Body of pancreas (tissue), 4 donors: ENCODE results near the gene LRRC10. TPM values are rescaled to one million over a fixed set of nuclear protein-coding genes. Genes with fewer than 3 reads are reported as not detected.

Experiments
- ATAC-seq: fragments of 150-250 bp; one replicate; pipeline ENCODE4 v1.9.1; 2016
- DNase-seq, 4 donors: peaks; one replicate each; pipeline ENCODE4 v3.0.0-alpha.2; 2019
- H3K27ac ChIP-seq, 4 donors: fragments of 200-600 bp; sonication (generic); 1 replicate in 3 of 4; 2 replicates in 1 of 4; pipeline versions ENCODE4 v1.5.1 to v1.6.1; 2016 to 2019; ENCODE audit warnings: mild to moderate bottlenecking in 1 of 4, mixed read lengths in 1 of 4, moderate library complexity in 1 of 4
- H3K27me3 ChIP-seq, 2 donors: fragments of 200-600 bp; sonication (generic); one replicate each; pipeline ENCODE4 v1.6.0; 2016; ENCODE audit warnings: mild to moderate bottlenecking in 1 of 2
- H3K36me3 ChIP-seq, 2 donors: fragments of 200-600 bp; sonication (generic); replicated peaks in 1 of 2; 2 replicates each; pipeline ENCODE4 v1.5.1; 2016; ENCODE audit warnings: low read depth in 2 of 2; ENCODE audit not compliant: insufficient read depth in 1 of 2
- H3K4me1 ChIP-seq: fragments of 200-600 bp; sonication (generic); one replicate; pipeline ENCODE4 v1.6.0; 2016
- H3K4me3 ChIP-seq, 2 donors: fragments of 200-600 bp; sonication (generic); 1 replicate in 1 of 2; 2 replicates in 1 of 2; pipeline ENCODE4 v1.5.1; 2016 to 2019
- H3K9me3 ChIP-seq, 3 donors: fragments of 200-600 bp; sonication (generic); 1 replicate in 2 of 3; 2 replicates in 1 of 3; pipeline ENCODE4 v1.5.1; 2016
- CTCF ChIP-seq, 7 experiments: fragments of 450-650 bp in 4 of 7; fragments of 200-600 bp in 3 of 7; sonication (generic) in 3 of 7; IDR thresholded peaks; one replicate each; pipeline ENCODE4 v1.5.1; 2016 to 2019; ENCODE audit warnings: antibody characterized with exemption in 7 of 7
- POLR2A ChIP-seq, 3 donors: fragments of 450-650 bp; IDR thresholded peaks; one replicate each; pipeline ENCODE4 v1.6.1; 2016; ENCODE audit warnings: antibody characterized with exemption in 3 of 3, mild to moderate bottlenecking in 2 of 3
- WGBS, 2 donors: methylation state at CpG; one replicate each; pipeline ENCODE4 v1.1.5; 2017; 5-methylcytosine and 5-hydroxymethylcytosine counted together
- intact Hi-C: fragments of 100-400 bp; cut with DNase I; formaldehyde crosslinking; loops from one replicate; pipeline ENCODE4 v1.15.1; 2023
- total RNA-seq, 2 donors: library from RNA; depleted of rRNA; stranded (reverse); fragments of >200 nt; gene quantifications; one replicate each; pipeline ENCODE4 v1.1.0, GENCODE V29; 2016

Gene LRRC10
- total RNA-seq, 2 donors from 2014 or later: not detected

GRCh38 chr12:69639400-69640016 is 28.8 kb upstream of the LRRC10 start:
- intact Hi-C loops: no loop called here
- TF ChIP-seq POLR2A (IDR thresholded peaks at IDR 0.05) (no peak), CTCF (IDR thresholded peaks at IDR 0.05) (peak; percentile 70 to 85 (median 76))
- Histone ChIP-seq H3K4me1 (no peaks in the 10 kb centered on the region), H3K9me3 (no peaks in the 10 kb centered on the region), H3K4me3 (no peak overlapping the region), H3K36me3 (no peaks in the 10 kb centered on the region), H3K27ac (no peak overlapping the region), H3K27me3 (no peaks in the 10 kb centered on the region)
- DNase-seq: peak; percentile 69 to 72 (median 70)
- peak; percentile 92 for ATAC-seq
- 16 to 17% methylated on average over 12 of the region's 12 CpGs for WGBS, 2 donors

GRCh38 chr12:69633061-69633460 is 22.4 kb upstream of the LRRC10 start:
- H3K27ac ChIP-seq: no peak overlapping the region
- no peaks in the 10 kb centered on the region for H3K36me3 ChIP-seq
- H3K27me3 ChIP-seq: no peaks in the 10 kb centered on the region
- no peak overlapping the region for H3K4me3 ChIP-seq
- DNase-seq (no peak), ATAC-seq (no peak)
- TF ChIP-seq CTCF (IDR thresholded peaks at IDR 0.05) (no peak), POLR2A (IDR thresholded peaks at IDR 0.05) (no peak)
- WGBS, 2 donors: 82 to 94% methylated on average over 2 of the region's 2 CpGs
- H3K4me1 ChIP-seq: no peaks in the 10 kb centered on the region
- intact Hi-C loops: no loop called here
- H3K9me3 ChIP-seq: no peaks in the 10 kb centered on the region

- Histone ChIP-seq H3K27me3 (no peaks in the 10 kb centered on the region), H3K9me3 (no peaks in the 10 kb centered on the region), H3K4me1 (no peaks in the 10 kb centered on the region), H3K36me3 (no peaks in the 10 kb centered on the region), H3K4me3 (no peak overlapping the region), H3K27ac (no peak overlapping the region)
- ATAC-seq (no peak), DNase-seq (no peak)
- intact Hi-C loops: no loop called here
- TF ChIP-seq POLR2A (IDR thresholded peaks at IDR 0.05) (no peak), CTCF (IDR thresholded peaks at IDR 0.05) (no peak)
- 66 to 80% methylated on average over 6 of the region's 6 CpGs for WGBS, 2 donors
Observed at GRCh38 chr12:69630191-69630590, 19.5 kb upstream of the LRRC10 start.

GRCh38 chr12:69627501-69627900 is 16.8 kb upstream of the LRRC10 start:
- Histone ChIP-seq H3K4me1 (peaks cover 11% of the 10 kb centered on the region), H3K27ac (no peak overlapping the region), H3K36me3 (no peaks in the 10 kb centered on the region), H3K4me3 (no peak overlapping the region), H3K27me3 (no peaks in the 10 kb centered on the region), H3K9me3 (no peaks in the 10 kb centered on the region)
- intact Hi-C loops: no loop called here
- TF ChIP-seq CTCF (IDR thresholded peaks at IDR 0.05): no peak
- DNase-seq (no peak), ATAC-seq (no peak)
- WGBS, 2 donors: 62 to 87% methylated on average over 8 of the region's 8 CpGs

GRCh38 chr12:69623970-69624369 is 13.3 kb upstream of the LRRC10 start:
- Histone ChIP-seq H3K27me3 (no peaks in the 10 kb centered on the region), H3K36me3 (no peaks in the 10 kb centered on the region), H3K27ac (peak overlapping the region in 2 of 4 donors; percentile 25 to 27), H3K4me3 (no peak overlapping the region), H3K4me1 (peaks cover 11% of the 10 kb centered on the region), H3K9me3 (no peaks in the 10 kb centered on the region)
- TF ChIP-seq POLR2A (IDR thresholded peaks at IDR 0.05) (no peak), CTCF (IDR thresholded peaks at IDR 0.05) (no peak)
- intact Hi-C loops: no loop called here
- DNase-seq (peak; percentile 89 to 98 (median 92)), ATAC-seq (peak; percentile 91)
- WGBS, 2 donors: 45 to 71% methylated on average over 6 to 13 of the region's 13 CpGs
